Measurements from ENCODE around the gene ZNF474.

GRCh38 chr5:122173474-122174415, 44.4 kb downstream of the ZNF474 start:
- TF ChIP-seq CTCF (conservative IDR thresholded peaks at IDR 0.05; ENCODE audit: low read depth, low read length) (no peak), USF2 (IDR thresholded peaks at IDR 0.05; ENCODE audit: low read depth, low read length) (no peak), POLR2A (IDR thresholded peaks at IDR 0.05; ENCODE audit: low read depth, low read length) (no peak), FOS (IDR thresholded peaks at IDR 0.05; ENCODE audit: low read depth, low read length) (no peak), RAD21 (IDR thresholded peaks at IDR 0.05; ENCODE audit: low read length) (no peak), MAZ (IDR thresholded peaks at IDR 0.05; ENCODE audit: borderline replicate concordance, low read depth, low read length) (no peak), CEBPB (IDR thresholded peaks at IDR 0.05; ENCODE audit: low read depth, low read length) (no peak), ELK1 (IDR thresholded peaks at IDR 0.05; ENCODE audit: borderline replicate concordance, low read depth, low read length) (no peak), NFE2L2 (IDR thresholded peaks at IDR 0.05; ENCODE audit: low read depth, low read length) (no peak), BHLHE40 (IDR thresholded peaks at IDR 0.05; ENCODE audit: low read depth, low read length) (no peak), RCOR1 (IDR thresholded peaks at IDR 0.05; ENCODE audit: insufficient replicate concordance, low read length) (no peak), MXI1 (IDR thresholded peaks at IDR 0.05; ENCODE audit: borderline replicate concordance, low read depth, low read length) (no peak), SMC3 (IDR thresholded peaks at IDR 0.05; ENCODE audit: low read depth, low read length) (no peak)
